ENCODE measurements around the gene BEGAIN.
A peak's percentile ranks its signal among the peaks of the same experiment; 100 is the strongest.

BEGAIN gene

DNA sequence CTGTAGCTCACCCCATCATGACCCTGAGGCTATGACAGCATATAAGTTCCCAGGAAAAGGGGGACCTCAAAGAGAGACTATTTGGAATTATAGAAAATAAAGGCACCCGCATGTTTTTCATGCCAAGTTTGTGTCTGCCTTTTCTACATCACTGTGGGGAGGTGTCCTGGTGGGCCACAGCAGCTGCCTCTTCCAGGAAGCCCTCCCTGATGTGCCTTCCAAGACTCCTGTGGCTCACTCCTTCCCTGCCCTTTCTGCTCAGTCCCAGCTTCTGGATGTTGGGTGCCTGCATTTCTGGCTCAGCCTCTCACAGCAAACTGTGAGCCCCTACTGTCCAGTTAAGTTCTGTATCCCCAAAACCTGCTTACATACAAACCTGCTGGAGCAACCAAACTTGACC lies 36.3 kb upstream of the BEGAIN start:
- no peaks in the 10 kb centered on the region for H4K20me1 ChIP-seq
- no peaks in the 10 kb centered on the region for H3K27me3 ChIP-seq
- peak overlapping the region in 2 of 11 experiments; percentile 47 to 51; a peak in 2 of 22 replicates for H3K4me2 ChIP-seq
- TF ChIP-seq Cebpa-rat (IDR thresholded peaks at IDR 0.05) = no peak
- H3K27ac ChIP-seq = no peak overlapping the region
- H3K4me3 ChIP-seq = no peak overlapping the region
- H3K9ac ChIP-seq = no peak overlapping the region
- peaks cover 35 to 43% (median 40%) of the 10 kb centered on the region in 10 experiments for H3K4me1 ChIP-seq
- H3K9me3 ChIP-seq (replicated peaks in 1 of 11) = peaks cover 0 to 9% (median 5%) of the 10 kb centered on the region in 11 experiments; a peak in 7 of 22 replicates
- no peaks in the 10 kb centered on the region for H3K36me3 ChIP-seq

DNA sequence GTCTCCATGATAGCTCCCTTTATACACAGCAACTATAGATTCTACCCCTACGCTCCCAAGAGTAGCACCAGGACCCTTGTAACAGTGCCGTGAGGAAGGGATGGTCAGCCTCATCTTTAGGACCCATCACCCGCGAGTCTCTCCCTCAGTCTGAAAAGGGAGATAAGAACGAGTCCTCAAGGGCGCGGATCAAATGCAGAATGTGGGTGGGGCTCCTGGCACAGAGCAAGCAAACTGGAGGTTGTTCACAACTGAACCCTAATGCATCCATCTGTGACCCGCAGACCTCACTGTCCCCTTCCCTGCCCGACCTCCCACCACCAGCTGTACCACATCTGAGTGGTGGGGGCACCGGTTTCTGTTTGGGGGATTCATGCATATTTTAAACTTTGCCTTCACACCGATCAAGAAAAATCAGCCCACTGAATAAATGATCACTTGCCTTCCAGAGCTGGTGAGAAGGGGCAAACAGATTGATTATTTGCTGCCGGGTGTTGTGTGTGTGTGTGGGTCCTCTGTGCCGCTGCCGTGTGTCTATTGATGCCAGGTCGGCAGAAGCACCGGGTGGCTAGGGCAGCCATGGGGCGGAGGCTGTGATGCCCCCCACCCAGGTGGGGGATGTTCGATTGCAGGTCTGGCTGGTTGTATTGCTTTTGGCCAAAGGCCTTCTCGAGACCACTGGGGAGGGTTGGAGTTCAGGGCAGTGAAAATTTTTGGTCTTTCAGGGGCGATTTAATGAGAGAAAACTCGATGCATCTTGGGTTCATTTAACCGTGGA lies 35.7 kb upstream of the BEGAIN start:
- TF ChIP-seq Cebpa-rat (IDR thresholded peaks at IDR 0.05) = no peak
- Histone ChIP-seq H3K27me3 (no peaks in the 10 kb centered on the region), H3K4me2 (peak overlapping the region; percentile 22 to 81 (median 62)), H3K9me3 (replicated peaks in 1 of 11) (peaks cover 0 to 9% (median 5%) of the 10 kb centered on the region in 11 experiments; a peak in 7 of 22 replicates), H3K4me3 (no peak overlapping the region), H4K20me1 (no peaks in the 10 kb centered on the region), H3K9ac (no peak overlapping the region), H3K27ac (no peak overlapping the region), H3K36me3 (no peaks in the 10 kb centered on the region), H3K4me1 (peaks cover 41 to 50% (median 46%) of the 10 kb centered on the region in 10 experiments)

DNA sequence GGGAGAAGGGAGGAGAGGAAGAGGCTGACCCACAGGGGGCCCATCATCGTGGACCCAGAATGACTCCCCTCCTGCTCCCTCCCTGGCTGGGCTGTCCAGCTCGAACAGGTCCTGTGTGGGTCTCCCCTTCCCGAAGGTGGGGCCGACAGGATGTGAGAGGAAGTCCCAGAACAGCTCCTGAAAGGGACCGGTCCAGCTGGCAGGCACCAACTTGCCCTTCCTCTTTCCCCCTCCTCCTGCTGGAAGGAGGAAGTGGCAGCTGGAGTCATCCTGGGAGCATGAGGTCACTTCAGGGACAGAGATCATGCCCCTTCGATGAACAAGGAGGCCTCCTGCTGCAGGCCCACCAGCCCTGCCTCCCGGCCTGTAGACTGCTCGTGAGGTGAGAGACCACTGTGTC lies 35.0 kb upstream of the BEGAIN start:
- H3K4me2 ChIP-seq = peak overlapping the region; percentile 22 to 81 (median 62)
- peaks cover 48 to 57% (median 53%) of the 10 kb centered on the region in 10 experiments for H3K4me1 ChIP-seq
- H3K9ac ChIP-seq = no peak overlapping the region

DNA sequence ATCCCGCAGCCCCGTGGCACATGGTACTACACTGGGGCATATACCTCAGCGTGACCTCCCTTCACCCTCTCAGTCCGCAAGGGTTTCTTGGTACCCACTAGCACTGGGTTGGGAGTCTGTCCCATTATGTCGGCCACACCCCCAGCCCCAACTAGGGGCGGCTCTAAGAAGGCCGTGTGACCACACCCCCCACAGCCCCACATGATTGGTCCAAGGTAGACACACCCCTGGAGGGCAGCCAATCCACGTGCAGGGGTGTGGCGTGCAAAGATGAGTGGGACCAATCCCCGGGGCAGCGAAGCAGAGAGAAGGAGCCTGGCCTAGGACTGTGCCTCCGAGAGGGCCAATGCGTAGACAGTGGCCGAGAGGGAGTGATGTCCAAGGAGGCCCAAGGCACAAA lies 34.6 kb upstream of the BEGAIN start:
- no peaks in the 10 kb centered on the region for H4K20me1 ChIP-seq
- peaks cover 0 to 9% (median 2%) of the 10 kb centered on the region in 11 experiments; a peak in 7 of 22 replicates for H3K9me3 ChIP-seq (replicated peaks in 1 of 11)
- H3K27me3 ChIP-seq = no peaks in the 10 kb centered on the region
- H3K4me1 ChIP-seq = peaks cover 52 to 61% (median 57%) of the 10 kb centered on the region in 10 experiments
- H3K4me3 ChIP-seq = no peak overlapping the region
- peak overlapping the region in 3 of 11 experiments; percentile 14 to 21 (median 21); a peak in 1 of 22 replicates for H3K27ac ChIP-seq
- H3K36me3 ChIP-seq = no peaks in the 10 kb centered on the region
- no peak overlapping the region for H3K9ac ChIP-seq
- TF ChIP-seq Cebpa-rat (IDR thresholded peaks at IDR 0.05) = no peak
- H3K4me2 ChIP-seq = peak overlapping the region; percentile 22 to 81 (median 62); a peak in 21 of 22 replicates

More for the DNA sequence above, 35.0 kb upstream of the BEGAIN start:
- H3K36me3 ChIP-seq = no peaks in the 10 kb centered on the region
- no peaks in the 10 kb centered on the region for H4K20me1 ChIP-seq
- peaks cover 0 to 9% (median 5%) of the 10 kb centered on the region in 11 experiments; a peak in 7 of 22 replicates for H3K9me3 ChIP-seq (replicated peaks in 1 of 11)
- no peak overlapping the region for H3K4me3 ChIP-seq
- peak overlapping the region in 3 of 11 experiments; percentile 14 to 21 (median 21); a peak in 1 of 22 replicates for H3K27ac ChIP-seq
- H3K27me3 ChIP-seq = no peaks in the 10 kb centered on the region
- no peak for TF ChIP-seq Cebpa-rat (IDR thresholded peaks at IDR 0.05)

DNA sequence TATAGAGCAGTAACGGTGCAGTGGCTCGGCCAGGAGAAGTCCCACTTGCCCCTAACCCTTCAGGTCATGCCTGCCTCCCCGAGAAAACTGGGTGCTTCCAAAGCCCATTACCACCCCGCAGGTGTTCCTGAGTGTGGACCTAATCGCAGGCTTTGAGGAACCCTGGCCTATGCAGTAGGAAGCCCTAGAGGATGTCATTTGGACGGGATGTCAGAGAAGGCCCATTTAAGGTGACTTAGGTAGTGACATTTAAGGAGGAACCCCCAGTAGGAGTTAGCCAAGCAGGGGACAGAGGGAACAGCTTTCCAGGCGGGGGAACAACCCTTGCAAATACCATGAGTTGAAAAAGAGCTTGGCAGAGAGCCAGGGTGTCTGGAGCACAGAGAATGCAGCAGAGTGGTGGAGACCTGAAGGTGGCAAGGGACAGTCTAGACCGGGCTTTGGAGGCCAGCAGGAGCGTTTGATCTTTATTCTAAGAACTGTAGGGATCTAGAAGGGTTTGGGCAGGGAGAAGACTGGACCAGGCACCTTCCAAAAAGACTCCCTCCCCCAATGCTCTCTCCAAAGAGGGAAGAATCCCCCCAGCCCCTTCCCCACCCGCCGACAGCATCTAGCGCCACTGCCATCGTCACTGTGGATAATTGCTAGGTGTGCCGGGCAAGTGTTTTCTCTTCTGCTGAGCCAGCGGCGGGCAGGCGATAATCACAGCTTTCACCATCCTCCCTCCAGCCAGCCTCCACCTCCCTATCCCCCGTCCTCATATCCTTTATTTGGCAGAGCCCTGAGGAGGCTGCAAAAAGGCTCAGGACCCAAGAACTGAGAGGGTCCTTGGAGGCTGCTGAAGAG lies 33.3 kb upstream of the BEGAIN start:
- Histone ChIP-seq H3K4me3 (no peak overlapping the region), H3K27me3 (no peaks in the 10 kb centered on the region), H3K9ac (no peak overlapping the region; a peak in 1 of 22 replicates), H3K27ac (no peak overlapping the region), H3K9me3 (replicated peaks in 1 of 11) (peaks cover 0 to 6% (median 0%) of the 10 kb centered on the region in 11 experiments; a peak in 5 of 22 replicates), H4K20me1 (no peaks in the 10 kb centered on the region), H3K4me1 (peaks cover 58 to 74% (median 70%) of the 10 kb centered on the region in 10 experiments), H3K36me3 (no peaks in the 10 kb centered on the region), H3K4me2 (peak overlapping the region in 10 of 11 experiments; percentile 78 to 89 (median 83); a peak in 19 of 22 replicates)
- no peak for TF ChIP-seq Cebpa-rat (IDR thresholded peaks at IDR 0.05)

DNA sequence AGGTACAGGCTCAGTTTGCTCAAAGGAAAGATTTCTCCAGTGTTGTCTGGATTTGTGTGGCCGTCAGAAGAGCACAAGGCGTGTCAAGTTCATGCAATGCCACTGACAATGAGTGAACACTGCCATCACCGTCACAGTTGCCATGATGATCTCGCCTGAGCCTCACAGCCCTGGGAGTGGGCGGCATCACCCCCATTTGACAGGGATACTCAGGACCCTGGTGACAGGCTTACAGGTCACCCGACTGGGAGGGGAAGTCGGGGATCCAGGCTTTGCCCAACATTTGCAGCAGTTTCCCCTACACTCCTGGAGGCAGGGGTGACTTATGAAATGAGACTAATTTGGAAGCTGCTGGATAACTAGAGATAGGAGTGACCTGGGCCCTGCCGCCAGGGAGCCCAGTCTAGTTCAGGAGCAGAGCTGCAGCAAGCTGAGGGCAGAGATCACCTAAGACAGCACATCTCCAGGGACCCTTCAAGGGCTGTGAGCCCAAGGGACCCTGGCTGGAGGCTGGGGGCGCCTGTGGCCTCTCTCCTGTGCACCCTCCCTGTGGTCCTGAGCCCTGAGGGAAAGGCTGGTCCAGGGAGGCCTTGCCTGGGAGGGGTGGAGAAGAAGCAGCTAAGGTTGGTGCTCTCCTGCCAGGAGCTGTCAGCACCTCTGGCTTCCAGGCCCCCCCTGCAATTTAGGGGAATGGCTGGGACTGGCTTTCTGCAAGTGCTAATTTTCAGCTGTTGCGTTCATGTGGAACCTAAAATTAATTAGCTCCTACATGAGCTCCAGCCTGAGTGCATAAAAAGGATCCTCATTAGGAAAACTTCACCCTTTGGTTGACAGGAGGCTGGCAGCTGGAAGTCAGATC lies 32.4 kb upstream of the BEGAIN start:
- Histone ChIP-seq H4K20me1 (no peaks in the 10 kb centered on the region), H3K27ac (peak overlapping the region in 2 of 11 experiments; percentile 71 to 74; a peak in 2 of 22 replicates), H3K4me2 (peak overlapping the region; percentile 78 to 89 (median 83)), H3K27me3 (no peaks in the 10 kb centered on the region), H3K4me1 (peaks cover 58 to 75% (median 70%) of the 10 kb centered on the region in 10 experiments), H3K9ac (peak overlapping the region in 1 of 11 experiments; percentile 4; a peak in 2 of 22 replicates), H3K4me3 (no peak overlapping the region), H3K36me3 (no peaks in the 10 kb centered on the region), H3K9me3 (replicated peaks in 1 of 11) (no peaks in the 10 kb centered on the region)
- TF ChIP-seq Cebpa-rat (IDR thresholded peaks at IDR 0.05) = no peak

DNA sequence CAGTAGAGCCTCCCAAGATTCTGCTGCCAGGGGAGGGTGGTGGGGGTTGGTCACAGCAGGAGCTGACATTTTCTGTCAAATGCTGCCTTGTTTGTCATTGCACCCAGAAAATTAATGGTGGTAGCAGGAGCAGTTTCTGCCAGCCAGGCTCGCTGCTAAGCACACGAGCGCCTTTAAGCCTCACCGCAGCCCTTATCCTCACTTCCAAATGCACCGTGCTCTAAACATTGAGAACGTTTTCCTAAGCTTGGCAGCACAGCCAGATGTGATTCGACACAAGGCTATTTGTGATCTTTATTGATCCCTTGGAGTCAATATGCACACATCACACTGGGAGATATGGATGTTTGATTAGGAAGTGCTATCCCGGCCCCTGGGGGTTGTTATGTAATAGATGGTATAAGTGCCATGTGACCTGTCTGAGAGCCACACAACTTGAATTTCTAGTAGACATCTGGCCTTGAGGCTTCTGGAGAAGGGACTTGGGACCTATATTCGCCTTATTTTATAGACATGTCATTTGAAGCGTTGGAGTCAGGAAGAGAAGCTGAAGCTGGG lies 31.6 kb upstream of the BEGAIN start:
- H4K20me1 ChIP-seq = no peaks in the 10 kb centered on the region
- peak overlapping the region; percentile 78 to 89 (median 83) for H3K4me2 ChIP-seq
- H3K27ac ChIP-seq = peak overlapping the region in 8 of 11 experiments; percentile 51 to 76 (median 71); a peak in 15 of 22 replicates
- peak overlapping the region in 8 of 11 experiments; percentile 34 to 62 (median 50); a peak in 11 of 22 replicates for H3K9ac ChIP-seq
- no peaks in the 10 kb centered on the region for H3K36me3 ChIP-seq
- no peak for TF ChIP-seq Cebpa-rat (IDR thresholded peaks at IDR 0.05)
- no peaks in the 10 kb centered on the region for H3K27me3 ChIP-seq
- H3K9me3 ChIP-seq (replicated peaks in 1 of 11) = no peaks in the 10 kb centered on the region
- peaks cover 58 to 75% (median 70%) of the 10 kb centered on the region in 10 experiments for H3K4me1 ChIP-seq
- H3K4me3 ChIP-seq = no peak overlapping the region; a peak in 1 of 20 replicates

DNA sequence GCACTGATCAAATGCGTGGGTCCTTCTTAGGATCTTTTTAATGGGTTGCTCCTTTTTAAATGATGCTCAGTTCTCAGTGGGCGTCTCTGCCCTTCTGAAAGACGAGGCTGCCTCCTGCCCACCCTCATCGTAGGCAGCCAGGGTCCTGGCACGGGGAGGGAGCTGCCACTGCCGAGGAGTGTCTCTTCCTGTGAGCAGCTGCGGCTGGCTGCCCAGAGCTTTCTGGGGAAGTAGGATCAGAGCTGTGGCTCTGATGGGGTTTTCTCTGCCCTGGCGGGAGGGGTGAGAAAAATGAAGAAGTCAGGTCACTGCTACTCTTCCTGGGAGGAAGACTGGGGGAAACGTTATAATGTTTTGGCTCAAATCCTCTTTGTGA lies 31.1 kb upstream of the BEGAIN start:
- Histone ChIP-seq H3K9ac (peak overlapping the region in 9 of 11 experiments; percentile 22 to 62 (median 49); a peak in 15 of 22 replicates), H3K4me3 (peak overlapping the region in 1 of 10 experiments; percentile 25; a peak in 1 of 20 replicates), H3K4me1 (peaks cover 58 to 73% (median 70%) of the 10 kb centered on the region in 10 experiments), H4K20me1 (no peaks in the 10 kb centered on the region), H3K27ac (peak overlapping the region in 9 of 11 experiments; percentile 10 to 76 (median 71); a peak in 17 of 22 replicates), H3K4me2 (peak overlapping the region; percentile 78 to 89 (median 83)), H3K9me3 (replicated peaks in 1 of 11) (no peaks in the 10 kb centered on the region), H3K36me3 (no peaks in the 10 kb centered on the region), H3K27me3 (no peaks in the 10 kb centered on the region)
- no peak for TF ChIP-seq Cebpa-rat (IDR thresholded peaks at IDR 0.05)
